ENCODE measurements around the gene CCT6B. TPM values are rescaled to one million over a fixed set of nuclear protein-coding genes. Genes with fewer than 3 reads are reported as not detected.

CCT6B gene
- total RNA-seq, 1 experiment from 2014 or later, result 0.52 TPM

DNA sequence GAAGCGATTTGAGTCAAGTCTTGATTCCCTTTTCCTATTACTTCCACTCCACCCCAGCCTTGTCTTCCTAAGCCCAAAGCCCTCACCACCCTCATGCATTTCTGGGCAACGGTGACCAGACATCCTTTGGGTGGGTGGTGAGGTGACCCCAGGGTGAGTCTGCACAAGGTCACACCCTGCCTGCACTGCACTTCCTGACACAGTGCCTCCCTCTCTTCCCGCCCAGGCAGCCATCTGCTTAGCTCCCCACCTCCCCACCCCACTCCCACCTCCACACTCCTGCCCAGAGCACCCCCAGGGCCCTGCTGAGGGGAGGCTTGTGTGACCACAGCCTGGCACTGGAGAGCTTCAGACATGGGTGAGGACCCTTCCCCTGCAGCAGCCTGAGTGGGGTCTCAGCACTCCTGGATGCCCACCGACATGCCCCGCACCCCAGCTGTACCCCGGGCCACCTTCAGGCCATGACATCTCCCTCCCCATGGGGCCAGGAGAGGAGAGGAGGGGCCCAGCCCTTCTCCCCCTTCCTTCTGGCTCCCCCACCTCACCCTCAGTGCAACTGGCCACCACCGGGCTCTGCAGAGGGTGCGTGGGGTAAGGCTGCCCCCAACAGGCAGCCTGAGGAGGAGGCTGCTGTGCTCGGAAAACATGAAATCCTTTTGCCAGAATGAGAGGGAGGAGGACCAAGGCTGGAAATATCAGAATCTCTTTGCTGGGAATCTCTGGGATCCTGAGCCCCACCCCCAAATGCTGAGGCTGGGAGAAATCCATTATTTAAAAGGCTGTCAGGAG is 68.6 kb downstream of the CCT6B start:
- TF ChIP-seq, protein P1, sequence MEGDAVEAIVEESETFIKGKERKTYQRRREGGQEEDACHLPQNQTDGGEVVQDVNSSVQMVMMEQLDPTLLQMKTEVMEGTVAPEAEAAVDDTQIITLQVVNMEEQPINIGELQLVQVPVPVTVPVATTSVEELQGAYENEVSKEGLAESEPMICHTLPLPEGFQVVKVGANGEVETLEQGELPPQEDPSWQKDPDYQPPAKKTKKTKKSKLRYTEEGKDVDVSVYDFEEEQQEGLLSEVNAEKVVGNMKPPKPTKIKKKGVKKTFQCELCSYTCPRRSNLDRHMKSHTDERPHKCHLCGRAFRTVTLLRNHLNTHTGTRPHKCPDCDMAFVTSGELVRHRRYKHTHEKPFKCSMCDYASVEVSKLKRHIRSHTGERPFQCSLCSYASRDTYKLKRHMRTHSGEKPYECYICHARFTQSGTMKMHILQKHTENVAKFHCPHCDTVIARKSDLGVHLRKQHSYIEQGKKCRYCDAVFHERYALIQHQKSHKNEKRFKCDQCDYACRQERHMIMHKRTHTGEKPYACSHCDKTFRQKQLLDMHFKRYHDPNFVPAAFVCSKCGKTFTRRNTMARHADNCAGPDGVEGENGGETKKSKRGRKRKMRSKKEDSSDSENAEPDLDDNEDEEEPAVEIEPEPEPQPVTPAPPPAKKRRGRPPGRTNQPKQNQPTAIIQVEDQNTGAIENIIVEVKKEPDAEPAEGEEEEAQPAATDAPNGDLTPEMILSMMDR (IDR thresholded peaks at IDR 0.05; ENCODE audit: unreplicated experiment), result peak; percentile 65
- H3K4me1 Mint-ChIP-seq (ENCODE audit: low read depth, unreplicated experiment), result no peaks in the 10 kb centered on the region
- H3K4me3 Mint-ChIP-seq (ENCODE audit: low read depth, unreplicated experiment), result no peak overlapping the region
- no peaks in the 10 kb centered on the region for H3K36me3 Mint-ChIP-seq (ENCODE audit: insufficient read depth, unreplicated experiment)
- H3K27ac Mint-ChIP-seq (ENCODE audit: unreplicated experiment), result no peak overlapping the region
- no peaks in the 10 kb centered on the region for H3K9me3 Mint-ChIP-seq (ENCODE audit: low read depth, unreplicated experiment)
- DNase-seq, result peak; percentile 51
- peaks cover 98% of the 10 kb centered on the region for H3K27me3 Mint-ChIP-seq (ENCODE audit: unreplicated experiment)
- intact Hi-C loops (cut with micrococcal nuclease; ENCODE audit: unreplicated experiment), result loop anchor here (2.0 to 10.0 kb wide), 3 partner anchors 248 to 470 kb away; no protein-coding TSS in a partner anchor
- CTCF ChIA-PET, result interaction anchor here (1.0 kb wide), 1 partner anchor 350 kb away, joined by 4 read pairs; no protein-coding TSS in a partner anchor
- no TSS peak for BruUV-seq (replicated peaks)

DNA sequence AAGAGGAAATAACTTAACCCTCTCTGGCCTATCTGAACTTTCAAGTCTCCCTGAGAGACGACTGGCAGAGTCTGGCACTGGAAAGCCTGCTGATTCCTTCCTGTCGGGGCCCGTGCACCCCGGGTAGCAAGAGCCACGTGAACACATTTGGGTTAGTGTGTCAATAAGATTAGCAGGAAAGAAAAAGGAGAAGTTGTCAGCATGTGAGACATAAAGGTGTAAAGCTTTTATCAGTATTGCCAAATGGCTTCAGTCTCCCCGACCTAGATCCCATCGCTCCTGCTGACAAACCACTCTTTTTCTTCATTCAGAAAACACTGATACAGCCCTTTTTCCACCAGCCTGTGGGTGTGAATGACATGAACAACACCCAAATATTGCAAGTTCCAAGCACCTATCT is 74.4 kb downstream of the CCT6B start:
- no TSS peak for BruUV-seq (replicated peaks)
- no peaks in the 10 kb centered on the region for H3K4me1 Mint-ChIP-seq (ENCODE audit: low read depth, unreplicated experiment)
- H3K27me3 Mint-ChIP-seq (ENCODE audit: unreplicated experiment), result peaks cover 100% of the 10 kb centered on the region
- no peaks in the 10 kb centered on the region for H3K36me3 Mint-ChIP-seq (ENCODE audit: insufficient read depth, unreplicated experiment)
- H3K9me3 Mint-ChIP-seq (ENCODE audit: low read depth, unreplicated experiment), result no peaks in the 10 kb centered on the region
- intact Hi-C loops (cut with micrococcal nuclease; ENCODE audit: unreplicated experiment), result no loop called here
- no peak overlapping the region for H3K27ac Mint-ChIP-seq (ENCODE audit: unreplicated experiment)
- no peak for DNase-seq
- CTCF ChIA-PET, result no interaction called here
- H3K4me3 Mint-ChIP-seq (ENCODE audit: low read depth, unreplicated experiment), result no peak overlapping the region
- TF ChIP-seq, protein P1 (IDR thresholded peaks at IDR 0.05; ENCODE audit: unreplicated experiment), result no peak

DNA sequence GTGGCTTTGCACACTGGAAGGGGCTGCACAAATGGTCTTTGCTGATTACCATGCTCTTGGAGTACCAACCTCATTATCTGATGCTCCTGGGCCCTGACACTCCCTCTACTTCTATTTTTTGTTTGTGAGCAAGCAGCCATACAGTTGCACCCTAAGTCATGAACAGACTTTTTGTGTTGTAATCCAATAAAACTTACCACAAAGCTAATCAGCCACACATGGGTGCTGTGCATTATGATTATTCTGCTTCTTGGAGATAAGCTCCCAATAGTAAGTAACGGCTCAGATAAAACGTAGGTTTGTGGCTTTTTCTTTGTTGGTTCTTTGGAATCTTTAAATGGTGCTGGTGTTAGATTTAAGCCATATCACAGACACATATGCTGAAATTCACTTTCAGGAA is 76.2 kb downstream of the CCT6B start:
- Mint-ChIP-seq H3K27ac (ENCODE audit: unreplicated experiment) (no peak overlapping the region), H3K9me3 (ENCODE audit: low read depth, unreplicated experiment) (peaks cover 2% of the 10 kb centered on the region), H3K27me3 (ENCODE audit: unreplicated experiment) (peaks cover 100% of the 10 kb centered on the region), H3K4me1 (ENCODE audit: low read depth, unreplicated experiment) (no peaks in the 10 kb centered on the region), H3K4me3 (ENCODE audit: low read depth, unreplicated experiment) (no peak overlapping the region), H3K36me3 (ENCODE audit: insufficient read depth, unreplicated experiment) (no peaks in the 10 kb centered on the region)
- TF ChIP-seq, protein P1 (IDR thresholded peaks at IDR 0.05; ENCODE audit: unreplicated experiment), result no peak
- intact Hi-C loops (cut with micrococcal nuclease; ENCODE audit: unreplicated experiment), result no loop called here
- no TSS peak for BruUV-seq (replicated peaks)
- DNase-seq, result no peak
- CTCF ChIA-PET, result no interaction called here

DNA sequence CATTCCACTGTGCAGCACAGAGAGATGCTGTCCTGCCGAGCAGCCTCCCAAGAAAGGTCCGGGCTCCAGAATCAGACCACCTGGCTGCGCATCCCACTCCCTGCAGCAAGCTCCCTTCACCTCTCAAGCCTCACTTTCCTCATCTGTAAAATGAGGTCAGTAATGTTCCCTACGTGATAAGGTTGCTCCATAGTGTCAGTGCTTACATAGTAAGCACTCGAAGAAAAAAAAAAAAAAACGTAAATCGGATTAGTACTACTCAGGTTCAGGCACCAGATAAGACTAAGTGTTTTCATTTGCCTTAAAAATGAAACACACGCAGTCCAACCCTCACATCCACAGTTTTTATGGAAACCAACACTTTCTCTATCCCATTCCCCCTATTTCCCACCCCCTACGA is 76.7 kb downstream of the CCT6B start:
- TF ChIP-seq, protein P1 (IDR thresholded peaks at IDR 0.05; ENCODE audit: unreplicated experiment), result no peak
- H3K9me3 Mint-ChIP-seq (ENCODE audit: low read depth, unreplicated experiment), result peaks cover 2% of the 10 kb centered on the region
- DNase-seq, result no peak
- no TSS peak for BruUV-seq (replicated peaks)
- H3K4me3 Mint-ChIP-seq (ENCODE audit: low read depth, unreplicated experiment), result no peak overlapping the region
- H3K27ac Mint-ChIP-seq (ENCODE audit: unreplicated experiment), result no peak overlapping the region
- intact Hi-C loops (cut with micrococcal nuclease; ENCODE audit: unreplicated experiment), result no loop called here
- no peaks in the 10 kb centered on the region for H3K4me1 Mint-ChIP-seq (ENCODE audit: low read depth, unreplicated experiment)
- CTCF ChIA-PET, result no interaction called here
- H3K27me3 Mint-ChIP-seq (ENCODE audit: unreplicated experiment), result peaks cover 100% of the 10 kb centered on the region
- no peaks in the 10 kb centered on the region for H3K36me3 Mint-ChIP-seq (ENCODE audit: insufficient read depth, unreplicated experiment)

Data from Calu3 (cell line).